SK-N-SH treated with all-trans-retinoic acid at 6 μM for 48 hours (cell line): ENCODE data around the gene C1RL.

Experiments used
- ATAC-seq: fragments of 200-7000 bp; cut with Tn5 transposase; 3 replicates; pipeline ENCODE4 v1.9.1; 2020; ENCODE audit warnings: mild to moderate bottlenecking, moderate library complexity
- ARNTL ChIP-seq: fragments of 450-650 bp; formaldehyde crosslinking; IDR thresholded peaks from 2 replicates; pipeline ENCODE4 v1.5.0; 2020; ENCODE audit warnings: low read depth, mild to moderate bottlenecking, moderate library complexity, borderline replicate concordance
- BACH2 ChIP-seq: fragments of 250-450 bp; sonication (Bioruptor Pico); IDR thresholded peaks from 2 replicates; pipeline ENCODE4 v1.9.0; 2021; ENCODE audit warnings: mild to moderate bottlenecking, borderline replicate concordance
- CSDC2 ChIP-seq: fragments of 250-450 bp; sonication (Bioruptor Pico); IDR thresholded peaks from 2 replicates; pipeline ENCODE4 v1.5.0; 2020; ENCODE audit warnings: mild to moderate bottlenecking, moderate library complexity
- ESRRG ChIP-seq: fragments of 250-450 bp; sonication (Bioruptor Pico); IDR thresholded peaks from 2 replicates; pipeline ENCODE4 v1.6.1; 2021; ENCODE audit warnings: mild to moderate bottlenecking
- GLIS3 ChIP-seq: fragments of 250-450 bp; sonication (Bioruptor Pico); IDR thresholded peaks from 2 replicates; pipeline ENCODE4 v1.5.0; 2020; ENCODE audit warnings: mild to moderate bottlenecking, moderate library complexity
- ISL1 ChIP-seq: fragments of 250-450 bp; sonication (Bioruptor Pico); IDR thresholded peaks from 2 replicates; pipeline ENCODE4 v2.1.2; 2022; ENCODE audit warnings: mild to moderate bottlenecking, moderate library complexity
- OSR1 ChIP-seq: fragments of 250-450 bp; sonication (Bioruptor Pico); IDR thresholded peaks from 2 replicates; pipeline ENCODE4 v1.8.0; 2022; ENCODE audit warnings: moderate library complexity, mild to moderate bottlenecking, inconsistent platforms
- PPARA ChIP-seq: fragments of 250-450 bp; sonication (Bioruptor Pico); IDR thresholded peaks from 2 replicates; pipeline ENCODE4 v1.5.0; 2020; ENCODE audit warnings: mild to moderate bottlenecking, borderline replicate concordance
- RARB ChIP-seq: fragments of 250-450 bp; sonication (Bioruptor Pico); IDR thresholded peaks from 2 replicates; pipeline ENCODE4 v1.8.0; 2021; ENCODE audit warnings: mild to moderate bottlenecking, moderate library complexity
- SNAI2 ChIP-seq: fragments of 250-450 bp; sonication (Bioruptor Pico); IDR thresholded peaks from 2 replicates; pipeline ENCODE4 v1.5.0; 2020; ENCODE audit warnings: mild to moderate bottlenecking, moderate library complexity
- TCF4 ChIP-seq: fragments of 250-450 bp; sonication (Bioruptor Pico); IDR thresholded peaks from 2 replicates; pipeline ENCODE4 v1.8.0; 2021; ENCODE audit warnings: mild to moderate bottlenecking, moderate library complexity, borderline replicate concordance
- TOX ChIP-seq: fragments of 250-450 bp; sonication (Bioruptor Pico); IDR thresholded peaks from 2 replicates; pipeline ENCODE4 v1.8.0; 2021; ENCODE audit warnings: mild to moderate bottlenecking, moderate library complexity, borderline replicate concordance
- ZC3H10 ChIP-seq: fragments of 250-450 bp; sonication (Bioruptor Pico); IDR thresholded peaks from 2 replicates; pipeline ENCODE4 v1.5.1; 2021; ENCODE audit warnings: mild to moderate bottlenecking, moderate library complexity
- ZFP30 ChIP-seq: fragments of 450-650 bp; formaldehyde crosslinking; IDR thresholded peaks from 2 replicates; pipeline ENCODE4 v1.5.0; 2022; ENCODE audit warnings: mild to moderate bottlenecking, moderate library complexity
- ZNF565 ChIP-seq: fragments of 450-650 bp; formaldehyde crosslinking; conservative IDR thresholded peaks from 2 replicates; pipeline ENCODE4 v1.5.0; 2020; ENCODE audit warnings: low read depth, mild to moderate bottlenecking, moderate library complexity
- ZNF8 ChIP-seq: fragments of 450-650 bp; formaldehyde crosslinking; IDR thresholded peaks from 2 replicates; pipeline ENCODE4 v1.5.0; 2020; ENCODE audit warnings: mild to moderate bottlenecking, moderate library complexity
- TF ChIP-seq, protein P1 (sequence below): fragments of 250-450 bp; sonication (Bioruptor Pico); IDR thresholded peaks from 2 replicates; pipeline ENCODE4 v1.5.1; 2020; ENCODE audit warnings: low read depth, mild to moderate bottlenecking, moderate library complexity
- TF ChIP-seq, protein P2 (sequence below): fragments of 250-450 bp; sonication (Bioruptor Pico); IDR thresholded peaks from 2 replicates; pipeline ENCODE4 v1.5.0; 2020; ENCODE audit warnings: mild to moderate bottlenecking, moderate library complexity
- TF ChIP-seq, protein P3 (sequence below): fragments of 250-450 bp; sonication (Bioruptor Pico); IDR thresholded peaks from 2 replicates; pipeline ENCODE4 v1.5.1; 2021; ENCODE audit warnings: mild to moderate bottlenecking, moderate library complexity
- TF ChIP-seq, protein P4 (sequence below): fragments of 250-450 bp; sonication (Bioruptor Pico); IDR thresholded peaks from 2 replicates; pipeline ENCODE4 v1.8.0; 2020; ENCODE audit warnings: mild to moderate bottlenecking, moderate library complexity, borderline replicate concordance
- TF ChIP-seq, protein P5 (sequence below): fragments of 250-450 bp; sonication (Bioruptor Pico); IDR thresholded peaks from 2 replicates; pipeline ENCODE4 v1.8.0; 2021; ENCODE audit warnings: low read depth, mild to moderate bottlenecking, moderate library complexity, borderline replicate concordance

C1RL gene

DNA sequence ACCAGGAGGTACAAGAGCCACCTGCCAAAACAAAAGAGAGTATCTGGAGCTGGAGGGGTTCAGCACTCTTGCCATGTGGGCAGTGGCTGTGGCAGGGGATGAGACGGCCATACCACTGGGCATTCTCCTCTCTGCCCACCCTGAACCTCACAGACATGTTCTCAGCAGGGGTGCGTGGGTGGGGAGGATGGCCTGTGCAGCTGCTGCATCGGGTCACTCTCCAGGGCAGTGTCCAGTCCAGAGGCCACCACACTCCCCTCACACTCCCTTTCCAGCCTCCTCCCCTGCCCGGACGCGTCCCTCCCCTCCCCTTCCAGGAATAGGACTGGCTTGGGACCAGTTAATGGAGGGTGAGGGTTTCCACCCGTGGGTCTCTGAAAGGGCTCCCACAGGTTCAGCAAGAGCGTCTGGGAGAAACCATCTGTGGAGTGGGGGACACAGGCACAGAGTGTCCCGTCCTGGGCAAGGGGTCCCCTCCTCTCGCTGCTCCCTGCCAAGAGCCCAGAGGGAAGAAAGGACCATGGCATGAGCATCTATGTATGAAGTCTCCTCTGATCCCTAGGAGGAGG, 17.3 kb downstream of the C1RL start:
- no peak for TF ChIP-seq BACH2 (CRISPR knock-in tag)
- TF ChIP-seq ISL1, result no peak
- TF ChIP-seq, protein P1, sequence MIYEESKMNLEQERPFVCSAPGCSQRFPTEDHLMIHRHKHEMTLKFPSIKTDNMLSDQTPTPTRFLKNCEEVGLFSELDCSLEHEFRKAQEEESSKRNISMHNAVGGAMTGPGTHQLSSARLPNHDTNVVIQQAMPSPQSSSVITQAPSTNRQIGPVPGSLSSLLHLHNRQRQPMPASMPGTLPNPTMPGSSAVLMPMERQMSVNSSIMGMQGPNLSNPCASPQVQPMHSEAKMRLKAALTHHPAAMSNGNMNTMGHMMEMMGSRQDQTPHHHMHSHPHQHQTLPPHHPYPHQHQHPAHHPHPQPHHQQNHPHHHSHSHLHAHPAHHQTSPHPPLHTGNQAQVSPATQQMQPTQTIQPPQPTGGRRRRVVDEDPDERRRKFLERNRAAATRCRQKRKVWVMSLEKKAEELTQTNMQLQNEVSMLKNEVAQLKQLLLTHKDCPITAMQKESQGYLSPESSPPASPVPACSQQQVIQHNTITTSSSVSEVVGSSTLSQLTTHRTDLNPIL (CRISPR knock-in tag), result no peak
- TF ChIP-seq, protein P2, sequence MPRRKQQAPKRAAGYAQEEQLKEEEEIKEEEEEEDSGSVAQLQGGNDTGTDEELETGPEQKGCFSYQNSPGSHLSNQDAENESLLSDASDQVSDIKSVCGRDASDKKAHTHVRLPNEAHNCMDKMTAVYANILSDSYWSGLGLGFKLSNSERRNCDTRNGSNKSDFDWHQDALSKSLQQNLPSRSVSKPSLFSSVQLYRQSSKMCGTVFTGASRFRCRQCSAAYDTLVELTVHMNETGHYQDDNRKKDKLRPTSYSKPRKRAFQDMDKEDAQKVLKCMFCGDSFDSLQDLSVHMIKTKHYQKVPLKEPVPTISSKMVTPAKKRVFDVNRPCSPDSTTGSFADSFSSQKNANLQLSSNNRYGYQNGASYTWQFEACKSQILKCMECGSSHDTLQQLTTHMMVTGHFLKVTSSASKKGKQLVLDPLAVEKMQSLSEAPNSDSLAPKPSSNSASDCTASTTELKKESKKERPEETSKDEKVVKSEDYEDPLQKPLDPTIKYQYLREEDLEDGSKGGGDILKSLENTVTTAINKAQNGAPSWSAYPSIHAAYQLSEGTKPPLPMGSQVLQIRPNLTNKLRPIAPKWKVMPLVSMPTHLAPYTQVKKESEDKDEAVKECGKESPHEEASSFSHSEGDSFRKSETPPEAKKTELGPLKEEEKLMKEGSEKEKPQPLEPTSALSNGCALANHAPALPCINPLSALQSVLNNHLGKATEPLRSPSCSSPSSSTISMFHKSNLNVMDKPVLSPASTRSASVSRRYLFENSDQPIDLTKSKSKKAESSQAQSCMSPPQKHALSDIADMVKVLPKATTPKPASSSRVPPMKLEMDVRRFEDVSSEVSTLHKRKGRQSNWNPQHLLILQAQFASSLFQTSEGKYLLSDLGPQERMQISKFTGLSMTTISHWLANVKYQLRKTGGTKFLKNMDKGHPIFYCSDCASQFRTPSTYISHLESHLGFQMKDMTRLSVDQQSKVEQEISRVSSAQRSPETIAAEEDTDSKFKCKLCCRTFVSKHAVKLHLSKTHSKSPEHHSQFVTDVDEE (CRISPR knock-in tag), result no peak
- TF ChIP-seq ZC3H10 (CRISPR knock-in tag), result no peak
- no peak for TF ChIP-seq ZNF8
- no peak for TF ChIP-seq ZFP30
- no peak for TF ChIP-seq TOX (CRISPR knock-in tag)
- TF ChIP-seq ESRRG (CRISPR knock-in tag), result no peak
- TF ChIP-seq PPARA (CRISPR knock-in tag), result no peak
- TF ChIP-seq RARB (CRISPR knock-in tag), result no peak
- TF ChIP-seq, protein P3, sequence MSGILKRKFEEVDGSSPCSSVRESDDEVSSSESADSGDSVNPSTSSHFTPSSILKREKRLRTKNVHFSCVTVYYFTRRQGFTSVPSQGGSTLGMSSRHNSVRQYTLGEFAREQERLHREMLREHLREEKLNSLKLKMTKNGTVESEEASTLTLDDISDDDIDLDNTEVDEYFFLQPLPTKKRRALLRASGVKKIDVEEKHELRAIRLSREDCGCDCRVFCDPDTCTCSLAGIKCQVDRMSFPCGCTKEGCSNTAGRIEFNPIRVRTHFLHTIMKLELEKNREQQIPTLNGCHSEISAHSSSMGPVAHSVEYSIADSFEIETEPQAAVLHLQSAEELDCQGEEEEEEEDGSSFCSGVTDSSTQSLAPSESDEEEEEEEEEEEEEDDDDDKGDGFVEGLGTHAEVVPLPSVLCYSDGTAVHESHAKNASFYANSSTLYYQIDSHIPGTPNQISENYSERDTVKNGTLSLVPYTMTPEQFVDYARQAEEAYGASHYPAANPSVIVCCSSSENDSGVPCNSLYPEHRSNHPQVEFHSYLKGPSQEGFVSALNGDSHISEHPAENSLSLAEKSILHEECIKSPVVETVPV (CRISPR knock-in tag), result no peak
- TF ChIP-seq ZNF565 (CRISPR knock-in tag), result no peak
- no peak for TF ChIP-seq ARNTL (CRISPR knock-in tag)
- TF ChIP-seq, protein P4, sequence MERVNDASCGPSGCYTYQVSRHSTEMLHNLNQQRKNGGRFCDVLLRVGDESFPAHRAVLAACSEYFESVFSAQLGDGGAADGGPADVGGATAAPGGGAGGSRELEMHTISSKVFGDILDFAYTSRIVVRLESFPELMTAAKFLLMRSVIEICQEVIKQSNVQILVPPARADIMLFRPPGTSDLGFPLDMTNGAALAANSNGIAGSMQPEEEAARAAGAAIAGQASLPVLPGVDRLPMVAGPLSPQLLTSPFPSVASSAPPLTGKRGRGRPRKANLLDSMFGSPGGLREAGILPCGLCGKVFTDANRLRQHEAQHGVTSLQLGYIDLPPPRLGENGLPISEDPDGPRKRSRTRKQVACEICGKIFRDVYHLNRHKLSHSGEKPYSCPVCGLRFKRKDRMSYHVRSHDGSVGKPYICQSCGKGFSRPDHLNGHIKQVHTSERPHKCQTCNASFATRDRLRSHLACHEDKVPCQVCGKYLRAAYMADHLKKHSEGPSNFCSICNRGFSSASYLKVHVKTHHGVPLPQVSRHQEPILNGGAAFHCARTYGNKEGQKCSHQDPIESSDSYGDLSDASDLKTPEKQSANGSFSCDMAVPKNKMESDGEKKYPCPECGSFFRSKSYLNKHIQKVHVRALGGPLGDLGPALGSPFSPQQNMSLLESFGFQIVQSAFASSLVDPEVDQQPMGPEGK (CRISPR knock-in tag), result no peak
- TF ChIP-seq, protein P5, sequence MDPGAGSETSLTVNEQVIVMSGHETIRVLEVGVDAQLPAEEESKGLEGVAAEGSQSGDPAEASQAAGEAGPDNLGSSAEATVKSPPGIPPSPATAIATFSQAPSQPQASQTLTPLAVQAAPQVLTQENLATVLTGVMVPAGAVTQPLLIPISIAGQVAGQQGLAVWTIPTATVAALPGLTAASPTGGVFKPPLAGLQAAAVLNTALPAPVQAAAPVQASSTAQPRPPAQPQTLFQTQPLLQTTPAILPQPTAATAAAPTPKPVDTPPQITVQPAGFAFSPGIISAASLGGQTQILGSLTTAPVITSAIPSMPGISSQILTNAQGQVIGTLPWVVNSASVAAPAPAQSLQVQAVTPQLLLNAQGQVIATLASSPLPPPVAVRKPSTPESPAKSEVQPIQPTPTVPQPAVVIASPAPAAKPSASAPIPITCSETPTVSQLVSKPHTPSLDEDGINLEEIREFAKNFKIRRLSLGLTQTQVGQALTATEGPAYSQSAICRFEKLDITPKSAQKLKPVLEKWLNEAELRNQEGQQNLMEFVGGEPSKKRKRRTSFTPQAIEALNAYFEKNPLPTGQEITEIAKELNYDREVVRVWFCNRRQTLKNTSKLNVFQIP (CRISPR knock-in tag), result no peak
- no peak for TF ChIP-seq CSDC2 (CRISPR knock-in tag)
- TF ChIP-seq TCF4 (CRISPR knock-in tag), result no peak
- no peak for TF ChIP-seq OSR1 (CRISPR knock-in tag)
- TF ChIP-seq, all 23 proteins: peak for 0
- ATAC-seq, result peak; percentile 31; the same call in 2 of the 3 replicates

DNA sequence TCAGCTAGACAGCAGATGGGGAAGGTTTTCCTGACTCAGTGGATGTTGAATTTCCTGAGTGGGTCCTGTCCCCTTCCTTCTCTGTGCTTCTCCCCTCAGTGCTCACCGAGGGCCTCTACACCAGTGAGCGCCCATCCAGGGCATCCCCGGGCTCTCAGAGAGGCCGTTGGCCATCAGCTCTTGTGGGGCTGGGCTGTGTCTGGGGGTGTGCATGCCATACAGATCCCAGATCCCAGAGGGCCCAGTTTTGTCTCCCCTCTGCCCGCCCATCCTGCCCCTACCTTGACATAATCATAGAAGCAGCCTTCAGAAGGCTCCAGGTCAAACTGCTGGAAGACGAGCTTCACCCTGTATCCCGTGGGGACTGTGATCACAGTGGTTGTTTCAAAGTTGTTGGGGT, 17.8 kb downstream of the C1RL start:
- no peak for TF ChIP-seq TCF4 (CRISPR knock-in tag)
- TF ChIP-seq GLIS3 (CRISPR knock-in tag), result no peak
- no peak for TF ChIP-seq ZNF8
- TF ChIP-seq TOX (CRISPR knock-in tag), result no peak
- TF ChIP-seq, protein P4 (CRISPR knock-in tag), result no peak
- TF ChIP-seq RARB (CRISPR knock-in tag), result no peak
- TF ChIP-seq SNAI2 (CRISPR knock-in tag), result no peak
- TF ChIP-seq, protein P1 (CRISPR knock-in tag), result no peak
- TF ChIP-seq, all 23 proteins: peak for 0
- ATAC-seq, result no peak
